Loucy (cell line): Measurements from ENCODE around the gene FLYWCH2.

Source experiments
- CTCF ChIP-seq: fragments of 200-600 bp; sonication (generic); conservative IDR thresholded peaks from 2 replicates; pipeline ENCODE4 v1.5.1; 2014; ENCODE audit warnings: mild to moderate bottlenecking, antibody characterized with exemption, low read length
- EZH2phosphoT487 ChIP-seq: fragments of 200-600 bp; IDR thresholded peaks from 2 replicates; pipeline ENCODE4 v1.6.1; 2018; ENCODE audit warnings: antibody characterized with exemption, mild to moderate bottlenecking, moderate library complexity, borderline replicate concordance

DNA sequence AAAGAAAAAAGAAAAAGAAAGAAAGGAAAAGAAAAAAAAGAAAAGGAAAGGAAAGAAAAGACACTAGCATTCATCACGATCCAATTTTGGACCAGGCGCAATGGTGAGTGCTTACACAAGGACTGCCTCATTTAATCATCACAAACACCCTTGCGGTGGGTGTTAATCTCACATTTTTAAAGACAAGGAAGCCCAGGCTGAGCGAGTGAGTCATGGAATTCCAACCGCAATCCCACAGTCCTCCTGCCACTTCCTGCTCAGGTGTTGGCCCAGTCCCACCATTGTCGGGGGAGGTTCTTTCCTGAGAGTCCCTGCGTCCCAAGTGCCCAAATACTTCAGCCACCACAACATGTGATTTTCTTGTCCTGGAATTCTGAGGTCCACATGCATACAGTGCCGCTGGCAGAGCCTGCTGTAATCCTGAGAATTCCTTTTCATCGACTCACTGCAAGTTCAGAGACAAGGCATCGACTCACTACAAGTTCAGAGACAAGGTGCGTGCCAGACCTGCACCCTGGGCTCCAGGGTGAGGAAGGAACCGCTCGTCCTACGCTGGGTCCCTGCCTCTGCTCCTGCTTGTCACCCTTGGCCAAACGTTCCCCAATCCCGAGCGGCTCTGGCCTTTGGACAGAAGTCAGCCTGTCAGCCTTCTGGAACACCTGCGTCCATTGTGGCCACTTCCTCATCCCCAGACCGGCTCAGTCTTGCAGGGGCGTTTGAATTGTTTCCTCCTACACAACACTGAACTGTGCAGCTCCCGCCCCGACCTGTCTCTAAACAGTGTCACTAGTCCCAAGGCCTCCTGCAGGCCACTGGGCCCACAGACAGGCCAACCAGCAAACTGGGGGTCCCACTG, 47.1 kb upstream of the FLYWCH2 start:
- TF ChIP-seq CTCF (no peak), EZH2phosphoT487 (no peak)
